GM19035 (cell line): ENCODE results near the gene PURA.

Experiments used
- ATAC-seq: cut with Tn5 transposase; IDR thresholded peaks from one replicate; pipeline ENCODE4 v1.9.1; 2021; ENCODE audit not compliant: unreplicated experiment

The PURA gene

DNA sequence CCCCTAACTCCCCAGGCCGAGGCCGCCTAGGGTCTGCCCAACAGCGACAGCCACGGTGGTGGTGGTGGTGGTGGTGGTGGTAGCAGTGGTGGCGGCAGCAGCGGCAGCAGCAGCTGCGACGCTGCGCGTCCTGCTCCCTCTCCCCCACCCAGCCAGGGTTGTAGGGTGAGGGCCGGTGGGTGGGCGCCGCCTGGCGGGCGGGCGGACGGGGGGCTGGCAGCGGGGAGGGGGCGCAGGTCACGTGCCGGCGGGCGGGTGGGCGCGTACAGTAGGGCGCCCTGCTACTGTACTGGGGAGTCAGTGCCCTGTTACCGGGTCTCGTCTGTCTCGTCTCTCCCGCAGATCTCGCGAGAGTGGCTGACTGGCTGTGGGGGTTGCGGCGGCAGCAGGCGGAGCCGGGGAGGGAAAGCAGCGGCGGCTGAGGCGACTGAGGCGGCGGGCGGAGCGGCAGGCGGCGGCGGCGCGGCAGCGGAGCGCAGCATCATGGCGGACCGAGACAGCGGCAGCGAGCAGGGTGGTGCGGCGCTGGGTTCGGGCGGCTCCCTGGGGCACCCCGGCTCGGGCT lies at the start of gene PURA:
TSS of gene PURA (plus strand) at position 411 of the 565 bp plus-strand sequence. CDS start at position 484, 73 bp downstream.
- ATAC-seq = peak; percentile 87

GRCh38 chr5:140072812-140073211 lies 41.1 kb upstream of the PURA start:
- no peak for ATAC-seq

DNA sequence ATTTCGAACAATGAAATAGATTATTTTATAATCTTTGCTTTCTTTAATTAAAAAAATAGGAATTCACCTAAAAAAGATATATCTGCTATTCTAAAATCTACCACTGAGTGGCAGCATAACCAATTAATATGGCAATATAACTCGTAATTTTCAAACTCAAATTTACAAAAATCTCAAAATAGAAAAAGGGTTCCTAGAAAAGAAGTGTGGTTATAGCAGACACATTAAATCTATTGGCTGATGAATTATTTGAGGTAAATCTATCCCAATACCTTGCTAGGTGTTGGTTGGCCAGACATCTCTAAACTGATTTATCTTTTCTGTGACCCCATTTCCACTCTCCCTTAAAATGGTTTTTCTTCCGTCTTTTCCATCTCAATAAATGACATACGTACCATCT lies 40.6 kb upstream of the PURA start:
- no peak for ATAC-seq

DNA sequence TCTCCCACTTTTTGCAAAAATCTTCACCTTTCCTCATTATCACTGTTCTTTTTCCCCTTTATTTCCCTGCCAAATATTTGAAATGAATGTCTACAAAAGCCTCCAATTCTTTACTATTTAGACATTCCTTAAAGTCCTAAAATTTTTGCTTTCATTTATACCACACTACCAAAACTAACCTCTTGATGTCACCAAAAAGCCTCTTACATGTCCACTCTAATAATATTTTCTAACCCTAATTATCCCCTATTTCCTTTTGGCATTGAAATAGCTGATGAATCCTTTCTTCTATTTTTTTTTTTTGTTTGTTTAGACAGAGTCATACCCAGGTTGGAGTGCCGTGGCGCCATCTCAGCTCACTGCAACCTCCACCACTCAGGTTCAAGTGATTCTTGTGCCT lies 38.5 kb upstream of the PURA start:
- no peak for ATAC-seq

DNA sequence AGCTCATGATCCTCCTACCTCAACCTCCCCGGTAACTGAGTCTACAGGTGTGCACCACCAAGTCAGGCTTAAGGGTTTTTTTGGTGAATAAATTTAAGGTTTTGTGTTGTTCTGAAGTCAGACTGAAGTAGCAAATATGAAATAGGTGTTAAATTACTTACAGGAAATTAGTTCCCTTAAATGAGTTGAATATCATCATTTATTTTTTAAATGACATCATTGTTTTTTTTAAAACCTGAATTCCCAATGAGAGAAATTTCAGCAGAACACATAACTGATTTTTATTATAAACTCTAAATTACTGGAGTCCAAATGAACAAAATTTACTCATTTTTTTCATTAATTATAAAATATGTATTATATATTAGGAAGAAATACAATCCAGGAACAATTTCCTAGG lies 37.8 kb upstream of the PURA start:
- ATAC-seq = no peak

DNA sequence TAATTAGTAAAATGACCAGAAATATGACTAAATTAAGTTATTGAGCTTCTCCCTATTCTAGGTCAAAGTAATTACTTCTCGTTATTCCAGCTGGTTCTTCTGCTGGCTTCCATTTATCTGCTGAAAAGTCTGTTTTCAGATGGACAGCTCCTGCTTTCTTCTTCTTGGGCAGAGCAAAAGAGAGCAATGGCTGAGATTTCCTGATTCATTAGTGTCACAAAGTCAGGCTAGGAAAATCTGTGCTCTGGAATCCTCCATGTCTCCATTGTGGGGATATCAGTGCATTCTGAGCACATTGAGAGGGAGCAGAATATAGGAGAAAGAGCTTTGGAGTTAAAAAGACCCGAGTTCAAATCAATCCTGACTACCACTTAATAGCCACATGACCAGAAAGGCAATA lies 37.1 kb upstream of the PURA start:
- no peak for ATAC-seq

GRCh38 chr5:140083120-140083519 lies 30.8 kb upstream of the PURA start:
- no peak for ATAC-seq

DNA sequence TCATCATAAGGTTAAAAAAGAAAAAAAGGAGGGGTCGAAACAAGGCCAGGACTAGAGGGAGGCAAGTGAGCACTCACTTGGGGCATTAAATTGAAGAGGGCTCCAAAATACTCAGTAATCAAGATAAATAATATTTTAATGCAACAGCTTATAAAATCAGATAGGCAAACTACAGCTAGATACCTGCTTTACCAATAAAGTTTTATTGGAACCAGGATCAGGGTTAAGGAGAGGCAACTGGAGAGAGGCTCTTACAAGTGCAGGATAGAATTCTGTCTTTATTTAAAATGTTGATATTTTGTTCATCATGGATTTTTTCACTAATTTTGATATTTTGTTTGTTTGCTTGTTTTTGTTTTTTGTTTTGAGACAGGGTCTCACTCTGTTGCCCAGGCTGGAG lies 30.3 kb upstream of the PURA start:
- no peak for ATAC-seq

DNA sequence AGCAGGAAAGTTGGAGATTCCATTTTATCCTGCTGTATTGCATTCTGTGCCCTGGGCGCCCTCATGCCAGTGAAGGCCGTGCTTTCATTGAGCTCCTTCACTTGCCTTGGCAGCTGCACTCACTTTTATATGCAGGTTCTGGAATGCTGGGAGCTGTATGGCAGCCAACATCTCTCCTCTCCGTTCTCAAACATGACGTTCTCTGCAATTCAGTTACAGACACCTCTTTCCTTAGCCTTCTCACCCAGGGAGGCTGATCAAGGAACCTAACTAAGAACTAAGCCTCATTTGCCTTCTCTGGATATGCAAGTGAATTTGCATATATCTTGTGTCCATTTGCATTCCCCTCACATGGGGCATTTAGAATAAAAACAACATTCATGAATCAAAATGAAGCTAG lies 29.4 kb upstream of the PURA start:
- no peak for ATAC-seq

DNA sequence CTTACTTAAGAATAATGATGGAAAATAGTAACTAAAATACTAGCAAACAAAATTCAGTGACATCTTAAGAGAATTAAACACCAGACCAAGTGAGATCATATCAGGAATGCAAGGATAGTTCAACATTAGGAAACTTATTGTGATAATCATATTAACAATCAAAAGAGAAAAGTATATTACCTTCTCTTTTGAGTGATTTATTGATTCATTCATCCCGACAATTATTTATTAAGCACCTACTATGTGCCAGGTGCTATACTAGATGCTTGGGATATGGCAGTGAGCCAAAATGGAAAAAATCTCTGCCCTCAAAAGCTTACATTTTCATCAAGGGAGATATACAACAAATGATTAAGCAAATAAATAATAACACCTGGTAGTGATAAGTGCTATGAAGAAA lies 23.7 kb upstream of the PURA start:
- no peak for ATAC-seq

DNA sequence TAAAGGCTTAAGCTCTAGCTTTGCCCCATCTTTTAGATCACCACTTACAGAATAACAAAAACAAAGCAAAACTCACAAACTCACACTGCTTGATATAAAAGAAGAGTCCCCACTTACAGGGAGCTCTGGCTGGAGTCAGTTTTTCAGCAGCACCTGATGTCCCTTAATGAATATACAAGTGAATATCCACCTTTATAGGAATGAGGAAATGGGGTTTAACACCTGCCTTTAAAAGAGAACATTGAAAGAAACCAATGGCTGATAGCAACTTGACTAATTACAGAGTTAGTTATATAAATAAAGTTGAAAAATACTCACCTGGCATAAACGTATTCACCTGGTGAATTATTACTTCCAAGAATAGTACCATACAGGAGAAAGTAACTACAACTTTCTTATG lies 20.7 kb upstream of the PURA start:
- ATAC-seq = no peak

DNA sequence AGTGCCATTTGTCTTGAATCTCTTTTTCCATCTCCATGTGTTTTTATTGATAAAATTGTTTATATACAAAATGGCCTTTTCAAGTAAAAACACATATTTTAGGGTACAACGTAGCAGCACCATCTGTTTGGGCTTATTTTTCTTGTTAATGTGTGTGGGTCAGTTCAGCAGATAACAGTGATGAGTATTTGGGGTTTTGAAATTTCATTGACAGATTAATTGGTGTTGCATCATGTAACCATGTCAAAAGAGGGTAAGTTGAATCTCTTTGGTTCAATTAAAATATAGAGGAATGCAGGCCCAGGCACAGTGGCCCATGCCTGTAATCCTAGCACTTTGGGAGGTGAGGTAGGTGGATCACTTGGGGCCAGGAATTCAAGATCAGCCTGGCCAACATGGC lies 20.0 kb upstream of the PURA start:
- no peak for ATAC-seq

- no peak for ATAC-seq
These were observed 19.0 kb upstream of the PURA start for GRCh38 chr5:140094889-140095288.

- ATAC-seq = no peak
These were observed 12.7 kb upstream of the PURA start for GRCh38 chr5:140101179-140101578.

GRCh38 chr5:140103154-140103553 lies 10.8 kb upstream of the PURA start:
- ATAC-seq = no peak

DNA sequence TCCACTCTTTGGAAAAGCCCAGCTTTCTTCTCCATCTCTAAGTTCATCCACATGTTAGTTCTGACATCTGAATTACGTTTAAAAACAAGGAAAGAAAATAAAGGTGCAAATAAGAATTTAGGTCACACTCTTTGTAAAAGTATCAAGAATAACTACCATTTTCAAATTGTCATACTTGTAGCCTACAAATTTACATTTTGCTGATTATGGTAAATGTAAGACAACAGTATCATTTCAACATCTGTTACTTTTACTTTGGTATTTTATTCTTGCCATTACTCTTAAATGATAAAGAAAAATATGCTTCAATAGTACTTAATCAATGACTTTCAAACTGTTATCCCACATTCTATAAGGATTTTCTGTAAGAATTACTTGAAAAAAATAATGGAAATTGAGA lies 9.8 kb upstream of the PURA start:
- no peak for ATAC-seq

DNA sequence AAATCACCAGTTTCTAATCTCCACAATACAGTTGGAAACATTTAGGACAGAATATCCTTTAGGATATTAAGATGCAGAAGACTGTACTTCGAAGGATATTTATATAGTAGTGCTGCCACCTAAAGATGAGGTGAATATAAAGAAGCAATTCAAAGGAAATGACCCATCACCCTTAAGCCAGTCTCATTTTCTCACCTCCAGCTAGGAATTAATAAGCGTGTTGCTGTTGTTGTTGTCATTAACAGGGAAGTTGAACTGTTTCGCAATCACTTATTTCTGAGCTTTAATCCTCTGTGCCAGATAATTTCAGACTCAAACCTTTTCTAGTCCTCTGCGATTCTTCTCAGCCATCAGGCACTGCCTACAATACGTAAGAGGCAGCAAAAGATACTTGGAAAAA lies 7.8 kb upstream of the PURA start:
- no peak for ATAC-seq

DNA sequence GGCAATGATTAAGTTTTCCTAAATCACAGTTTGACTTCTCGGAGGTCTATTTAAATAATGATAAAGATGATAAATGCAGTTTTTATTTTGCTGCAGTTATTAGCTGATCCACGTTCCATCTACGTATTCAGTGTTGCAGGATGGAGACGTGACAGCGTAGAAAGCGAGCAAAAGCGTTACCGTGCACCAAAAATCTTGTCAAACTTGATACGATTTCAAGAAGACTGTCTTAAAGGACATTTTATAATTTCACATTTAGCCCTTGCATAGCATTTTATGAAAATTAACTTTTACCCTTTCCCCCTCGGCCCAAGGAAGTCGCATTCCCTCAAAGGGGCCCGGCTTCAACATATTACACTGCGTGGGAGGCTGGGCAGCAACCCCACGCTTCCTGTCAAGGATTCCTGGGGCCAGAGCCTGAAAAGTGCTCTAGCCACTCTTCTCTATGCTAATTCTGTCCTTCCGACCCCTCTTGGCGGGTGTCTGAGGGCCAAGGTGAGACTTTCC lies 7.1 kb upstream of the PURA start:
- ATAC-seq = no peak

- ATAC-seq = peak; percentile 91
These were observed 6.4 kb upstream of the PURA start for GRCh38 chr5:140107312-140108092.

GRCh38 chr5:140108093-140109017 lies 5.6 kb upstream of the PURA start:
- no peak for ATAC-seq

DNA sequence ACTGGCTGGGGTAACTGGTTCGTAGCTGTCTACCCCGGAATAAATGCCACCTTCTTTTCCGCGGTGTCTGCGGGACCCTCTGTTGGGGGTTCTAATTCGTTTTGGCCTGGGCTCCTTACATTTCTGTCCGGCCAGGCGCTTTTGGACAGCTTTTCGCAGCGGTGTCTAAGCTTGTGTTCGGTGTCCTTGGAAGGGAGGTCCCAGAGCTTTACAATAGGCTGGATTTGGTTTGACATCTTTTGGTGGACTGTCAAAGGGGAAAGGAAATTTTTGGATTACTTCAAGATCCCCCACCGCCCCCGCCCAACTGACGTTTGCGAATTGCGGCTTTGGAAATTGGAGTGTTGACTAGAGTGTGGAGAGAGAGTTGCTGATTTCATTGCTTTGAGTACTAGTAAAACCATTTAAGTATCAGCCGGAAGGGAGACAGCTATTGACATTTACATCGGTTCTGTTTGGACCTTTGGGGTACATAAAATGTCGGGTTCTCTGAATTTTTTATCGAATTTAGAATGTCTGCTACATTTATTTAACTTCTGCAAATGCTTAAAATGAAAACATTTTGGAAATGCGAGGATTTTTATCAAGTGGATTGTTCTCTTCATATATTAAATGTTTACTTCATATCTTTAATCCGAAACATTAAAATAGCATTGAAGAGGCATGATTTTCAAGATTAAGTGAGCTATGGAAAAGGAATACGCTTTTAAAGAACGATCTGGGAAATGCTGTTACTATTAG lies 4.7 kb upstream of the PURA start:
- ATAC-seq = no peak
